HG03064 (cell line): ENCODE measurements around the gene KRTAP10-1.

ENCODE experiments used
- ATAC-seq: cut with Tn5 transposase; IDR thresholded peaks from one replicate; pipeline ENCODE4 v1.9.1; 2021; ENCODE audit warnings: low read depth; ENCODE audit not compliant: unreplicated experiment

Gene KRTAP10-1

DNA sequence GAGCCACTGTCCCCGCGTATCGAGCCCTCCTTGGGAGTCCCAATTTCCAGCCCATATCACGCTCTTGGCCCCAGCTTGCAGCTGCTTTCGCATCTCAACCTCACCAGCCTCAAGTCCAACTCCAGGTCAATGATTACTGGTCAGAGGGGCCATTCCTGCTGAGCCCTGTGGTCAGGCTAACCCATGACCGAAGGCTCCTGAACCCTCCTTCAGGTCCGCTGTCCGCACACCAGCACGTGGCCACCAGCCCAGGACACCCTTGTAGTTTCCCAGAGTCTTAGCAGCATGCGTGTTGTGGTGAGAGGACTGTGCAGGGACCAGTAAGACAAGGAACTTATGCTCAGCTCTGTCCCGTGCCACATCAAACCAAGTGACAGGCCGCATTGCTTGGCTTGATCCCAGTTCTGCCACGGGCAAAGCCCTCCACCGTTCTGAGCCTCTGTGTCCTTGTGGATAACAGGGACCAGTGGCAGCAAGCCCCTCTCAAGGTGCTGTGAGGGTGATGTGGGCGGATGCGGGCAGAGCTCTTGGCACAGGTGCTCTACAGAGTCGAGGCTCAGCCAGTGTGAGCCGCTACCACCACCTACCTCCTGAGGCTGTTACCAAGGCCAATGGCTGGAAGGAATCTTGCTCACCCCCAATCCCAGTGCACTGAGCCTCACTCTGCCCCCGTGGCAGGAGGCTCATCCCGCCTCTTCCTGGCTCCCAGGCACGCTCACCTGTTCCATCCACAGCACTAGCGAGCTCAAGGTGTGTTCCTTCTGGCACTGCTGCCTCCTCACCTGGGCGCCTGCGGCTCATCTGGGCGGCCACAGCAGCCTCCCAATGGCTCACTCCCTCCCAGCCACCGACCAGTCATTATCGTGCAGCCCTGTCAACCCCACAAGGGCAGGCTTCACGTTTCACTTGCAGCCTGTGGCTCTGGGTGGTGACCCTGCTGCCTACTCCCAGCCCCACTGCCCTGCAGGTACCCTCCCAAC, 20.4 kb downstream of the KRTAP10-1 start:
- no peak for ATAC-seq

DNA sequence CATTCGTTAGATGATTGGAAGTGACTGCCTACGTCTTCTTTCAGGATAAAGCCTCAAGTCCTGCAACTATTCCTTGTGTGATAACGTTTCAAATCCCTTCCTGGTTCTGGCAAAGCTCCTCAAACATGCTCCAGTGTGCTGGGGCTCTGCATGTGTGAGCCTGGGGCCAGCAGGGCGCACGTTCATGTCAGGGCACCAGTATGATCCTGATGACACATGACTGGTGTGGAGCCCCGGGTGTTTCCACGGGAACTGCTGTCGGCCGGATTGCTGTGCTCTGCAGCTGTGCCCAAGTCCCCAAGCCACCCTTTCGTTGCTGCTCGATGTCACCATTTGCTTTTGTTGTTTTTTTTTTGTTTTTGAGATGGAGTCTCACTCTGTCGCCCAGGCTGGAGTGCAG, 21.3 kb downstream of the KRTAP10-1 start:
- no peak for ATAC-seq

DNA sequence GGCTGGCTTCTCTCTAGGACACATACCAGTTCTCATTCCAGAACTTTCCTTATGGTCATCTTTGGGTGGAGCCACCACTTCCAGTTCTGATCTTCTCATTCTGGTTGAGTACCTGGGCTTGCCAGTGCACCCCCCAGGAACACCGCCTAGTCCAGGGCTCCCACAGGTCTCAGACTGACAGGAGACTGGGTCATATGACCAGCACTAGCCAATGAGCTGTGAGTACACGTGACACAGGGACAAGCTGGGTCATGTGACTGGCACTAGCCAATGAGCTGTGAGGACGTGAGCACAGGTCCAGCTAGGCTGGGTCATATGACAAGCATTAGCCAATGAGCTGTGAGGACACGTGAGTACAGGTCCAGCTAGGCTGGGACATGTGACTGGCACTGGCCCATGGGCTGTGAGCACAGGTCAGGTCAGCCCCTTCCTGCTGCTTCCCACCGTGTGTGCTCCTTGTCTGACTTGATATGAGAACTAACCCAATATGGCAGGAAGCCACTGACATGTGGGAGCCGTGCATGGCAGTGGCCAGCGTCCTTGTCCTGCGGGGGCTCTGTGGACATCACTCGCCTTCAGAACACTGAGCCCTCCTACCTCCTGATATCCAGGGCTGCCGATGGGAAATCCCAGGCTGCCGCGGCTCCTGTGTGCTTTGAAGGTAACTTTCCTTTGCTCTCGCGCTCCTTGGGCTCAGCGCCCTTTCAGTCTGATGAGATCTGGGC, 22.7 kb downstream of the KRTAP10-1 start:
- ATAC-seq = no peak

DNA sequence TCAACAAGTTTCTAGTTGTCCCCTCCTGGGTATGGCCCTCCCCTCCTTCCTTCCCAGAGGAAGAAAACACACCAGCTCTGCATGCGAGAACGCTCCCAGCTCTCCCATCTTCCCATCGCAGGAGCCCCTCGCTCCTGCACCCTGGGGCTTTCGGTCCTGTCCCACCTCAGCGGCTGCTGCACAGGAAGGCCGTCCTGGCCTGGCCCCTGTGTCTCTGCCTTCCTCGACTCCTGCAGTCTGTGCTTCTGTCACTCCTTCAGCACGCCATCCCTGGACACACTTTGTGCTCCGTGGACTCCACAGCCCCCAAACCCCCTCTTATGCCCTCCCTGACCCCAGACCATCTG, 23.2 kb downstream of the KRTAP10-1 start:
- no peak for ATAC-seq

DNA sequence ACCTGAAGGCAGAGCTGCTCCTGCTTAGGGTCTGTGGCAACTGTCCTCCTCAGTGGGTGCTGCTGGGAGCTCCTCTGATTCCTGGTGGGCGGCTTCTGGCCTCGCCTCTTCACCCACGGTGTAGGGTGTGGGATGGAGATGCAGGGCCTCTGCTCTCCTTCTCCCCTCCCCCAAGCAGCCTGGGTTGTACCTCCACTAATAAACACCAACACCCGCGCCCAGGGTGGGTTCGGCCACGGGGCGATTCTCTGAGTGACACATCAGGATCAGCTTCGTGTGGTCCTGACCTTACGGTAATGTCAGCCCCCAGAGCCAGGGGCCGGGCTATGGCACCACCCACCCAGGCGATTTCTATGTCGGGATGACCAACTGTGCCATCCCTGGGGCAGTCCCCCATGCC, 23.7 kb downstream of the KRTAP10-1 start:
- no peak for ATAC-seq

DNA sequence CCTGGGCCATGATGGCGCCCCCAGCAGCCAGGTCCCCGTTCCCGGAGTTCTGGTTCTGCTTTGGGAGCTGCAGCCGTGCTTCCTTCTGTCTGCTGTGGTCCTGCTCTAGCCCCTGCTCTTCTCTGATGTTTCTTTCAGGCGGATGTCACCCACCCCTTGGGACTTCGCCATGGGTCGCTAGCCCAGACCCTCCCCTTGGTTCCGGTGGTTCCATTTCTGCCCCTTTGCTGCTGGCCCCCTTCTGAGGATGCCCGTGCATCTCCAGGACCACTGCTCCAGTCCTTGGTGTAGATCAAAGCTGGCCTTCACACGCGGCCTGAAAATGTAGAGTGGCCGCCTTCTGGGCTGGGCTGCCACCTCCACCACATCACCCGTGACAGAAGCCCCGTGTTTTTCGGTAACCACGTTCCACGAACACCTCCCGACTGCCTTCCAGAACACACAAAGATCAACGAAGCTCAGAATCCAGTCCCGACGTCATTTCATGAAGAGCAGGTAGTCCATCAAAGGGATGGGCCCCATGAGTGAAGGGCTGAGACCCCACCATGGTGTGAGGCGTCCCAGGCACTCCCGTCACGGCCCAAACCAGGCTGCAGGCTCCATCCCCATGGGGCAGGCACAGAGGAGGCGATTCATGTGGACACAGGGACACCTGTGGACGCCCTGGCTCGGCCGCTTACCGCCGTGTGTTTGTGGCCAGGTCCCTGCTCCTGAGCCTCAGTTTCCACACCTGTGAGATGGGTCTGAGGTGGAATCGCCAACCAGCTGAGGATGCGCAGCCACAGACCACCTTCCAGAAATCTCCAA, 24.4 kb downstream of the KRTAP10-1 start:
- no peak for ATAC-seq

DNA sequence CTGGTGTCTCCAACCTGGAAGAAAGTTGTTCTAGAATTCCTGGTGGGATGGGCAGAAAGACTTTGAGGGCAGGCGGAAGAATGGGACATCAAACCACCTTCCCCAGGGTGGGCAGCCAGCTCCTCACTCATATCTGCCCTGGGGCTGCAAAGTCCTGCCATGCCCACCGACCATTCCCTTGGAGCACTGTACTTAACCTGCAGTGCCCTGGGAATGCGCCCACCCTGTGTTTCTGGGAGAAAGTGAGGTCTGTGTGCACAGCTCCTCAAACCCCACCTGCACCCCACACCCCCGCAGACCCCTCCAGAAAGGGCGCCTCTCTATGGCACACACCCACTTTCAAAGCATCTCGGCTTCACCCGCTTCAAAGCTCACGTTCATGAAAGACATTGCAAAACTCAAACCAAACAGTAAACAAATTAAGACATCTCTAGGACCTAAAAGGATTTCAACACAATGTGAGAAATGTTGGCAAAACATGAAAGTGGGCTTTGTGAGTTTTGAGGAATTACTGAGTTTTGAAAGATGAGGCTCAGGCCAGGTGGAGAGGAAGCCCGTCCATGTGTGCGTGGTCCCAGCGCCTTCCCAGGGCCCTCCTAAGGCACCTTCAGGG, 25.1 kb downstream of the KRTAP10-1 start:
- ATAC-seq = no peak

DNA sequence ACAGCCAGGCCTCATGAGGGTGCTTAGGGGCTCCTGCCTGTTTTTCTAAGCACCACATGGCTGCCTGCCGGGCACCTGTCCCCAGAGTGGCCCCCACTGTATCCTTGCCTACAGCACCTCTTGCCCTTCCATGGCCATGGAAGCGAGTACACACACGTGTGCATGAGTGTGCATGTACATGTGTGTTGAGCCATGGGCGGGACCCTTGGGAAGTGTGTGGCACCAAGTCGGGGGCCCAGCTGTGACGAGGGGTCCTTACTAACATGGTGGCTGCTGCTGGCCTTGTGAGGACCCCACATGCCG, 25.8 kb downstream of the KRTAP10-1 start:
- ATAC-seq = no peak

DNA sequence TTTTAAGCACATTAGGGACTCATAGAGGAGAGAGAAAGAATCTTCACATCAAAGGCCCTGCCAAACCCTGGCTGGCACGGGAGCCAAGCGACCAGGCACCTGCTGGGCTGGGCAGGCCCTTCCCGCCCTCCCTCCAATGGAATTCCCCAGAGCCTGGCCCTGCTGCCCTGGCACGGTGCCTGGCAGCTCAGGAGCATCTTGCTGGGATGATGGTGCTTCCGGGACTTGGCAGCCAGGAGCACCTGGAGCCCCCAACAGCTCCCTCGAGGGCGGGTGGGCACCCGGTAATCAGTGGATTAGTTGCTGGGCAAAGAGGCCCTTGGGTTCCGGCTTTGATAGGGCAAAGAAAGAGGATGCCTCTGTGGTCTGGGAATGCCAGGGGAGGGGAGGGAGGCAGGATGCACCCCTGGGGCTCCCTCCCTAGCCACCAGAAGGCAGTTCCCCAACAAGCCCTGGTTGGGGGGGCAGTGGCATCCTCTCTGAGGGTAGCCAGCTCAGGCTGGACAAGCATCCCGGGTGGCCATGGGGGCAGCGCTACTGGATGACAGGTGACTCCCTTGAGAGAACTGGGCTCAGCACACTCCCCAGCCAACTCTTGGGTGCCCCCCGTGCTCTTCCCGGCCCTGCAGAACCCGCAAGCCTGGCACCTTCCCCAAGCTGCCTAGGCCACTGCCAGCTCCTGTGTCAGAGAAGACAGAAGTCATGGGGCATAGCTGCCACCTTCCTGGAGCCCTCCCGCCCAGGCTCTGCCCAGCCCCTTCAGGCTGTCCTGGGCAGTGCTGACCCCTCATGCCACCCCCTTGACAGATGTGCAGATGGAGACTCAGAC, 26.4 kb downstream of the KRTAP10-1 start:
- no peak for ATAC-seq

DNA sequence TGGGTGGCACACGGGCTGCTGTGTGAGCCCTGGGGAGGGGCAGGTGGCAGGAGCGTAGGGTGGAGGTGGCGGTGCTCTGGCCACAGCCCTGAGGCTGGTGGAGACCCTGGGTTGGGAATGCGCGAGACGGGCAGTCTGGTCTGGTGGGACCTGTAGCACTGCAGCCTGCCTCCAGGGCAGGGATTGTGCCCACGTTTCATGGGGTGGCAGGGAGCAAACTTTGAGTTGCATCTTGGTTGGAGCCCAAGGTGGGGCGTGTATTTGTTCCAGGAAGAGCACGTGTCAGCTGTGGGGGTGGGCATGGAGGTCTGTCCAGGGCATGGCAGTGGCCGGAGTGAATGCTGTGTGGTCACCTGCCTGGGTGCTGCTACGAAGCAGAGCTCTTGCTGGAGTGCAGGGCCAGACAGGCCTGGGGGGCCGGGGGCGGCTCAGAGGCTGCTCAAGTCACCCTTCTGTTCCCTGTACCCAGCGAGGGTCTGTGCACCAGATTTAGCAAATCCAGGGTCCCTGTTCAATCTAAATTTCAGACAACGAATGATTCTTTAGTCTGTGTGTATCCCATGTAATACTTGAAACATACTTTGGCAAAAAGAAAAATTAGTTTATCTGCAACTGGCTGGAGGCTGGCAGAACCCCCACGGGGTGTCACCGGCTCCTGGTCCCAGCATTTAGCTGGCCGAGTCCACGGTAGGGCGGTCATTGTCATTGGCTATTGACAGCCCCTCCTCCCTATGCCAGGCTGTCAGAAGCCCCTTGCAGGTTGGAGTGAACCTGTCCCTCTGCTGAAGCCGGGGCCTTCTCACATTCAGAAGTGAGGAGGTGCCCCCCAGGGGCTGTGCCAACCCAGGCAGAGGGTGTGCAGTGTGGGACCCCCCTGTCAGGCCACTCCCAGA, 27.3 kb downstream of the KRTAP10-1 start:
- no peak for ATAC-seq

DNA sequence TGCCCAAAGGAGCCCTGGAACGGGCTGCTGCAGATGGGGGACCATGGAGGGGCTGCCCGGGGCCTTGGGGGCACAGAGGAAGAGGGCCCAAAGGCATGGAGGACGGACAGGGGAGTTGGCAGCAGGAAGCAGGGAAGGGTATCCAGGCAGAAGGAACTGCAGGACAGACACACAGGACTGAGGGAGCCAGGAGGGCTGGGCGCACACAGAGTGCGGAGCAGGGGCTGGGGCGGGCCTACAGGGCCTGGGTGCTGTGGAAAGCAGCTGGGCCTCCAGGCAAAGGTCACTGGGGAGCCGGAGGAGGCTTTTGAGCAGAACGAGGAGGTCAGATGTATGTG, 28.1 kb downstream of the KRTAP10-1 start:
- ATAC-seq = no peak

DNA sequence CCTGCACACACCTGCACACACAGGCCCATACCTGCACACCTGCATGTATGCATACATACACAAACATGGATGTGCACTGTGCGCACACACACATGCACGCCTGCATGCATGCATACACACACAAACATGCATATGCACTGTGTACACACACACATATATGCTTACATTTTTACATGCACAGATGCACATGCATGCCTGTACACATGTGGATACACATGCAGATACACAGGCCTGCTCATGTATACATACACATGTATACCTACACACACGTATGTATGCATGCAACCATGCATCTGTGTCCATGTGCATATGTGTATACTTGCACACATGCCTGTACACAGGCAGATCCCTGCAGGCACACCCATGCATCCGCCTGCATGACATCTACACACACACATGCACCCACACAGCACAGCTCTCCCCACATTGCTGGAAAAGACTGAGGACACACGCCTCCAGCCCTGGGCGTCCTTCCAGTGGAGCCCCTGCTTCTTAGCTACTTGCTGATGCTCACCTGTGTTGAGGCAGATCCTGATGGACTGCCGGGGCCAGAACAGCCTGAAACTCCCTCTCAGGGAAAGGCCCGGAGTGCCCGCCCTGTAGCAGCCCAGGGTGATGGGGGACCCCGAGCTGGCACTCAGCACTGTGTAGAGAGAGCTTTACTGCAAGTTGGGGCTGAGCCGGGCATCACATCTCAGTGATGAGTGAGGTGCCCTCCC, 28.6 kb downstream of the KRTAP10-1 start:
- no peak for ATAC-seq

DNA sequence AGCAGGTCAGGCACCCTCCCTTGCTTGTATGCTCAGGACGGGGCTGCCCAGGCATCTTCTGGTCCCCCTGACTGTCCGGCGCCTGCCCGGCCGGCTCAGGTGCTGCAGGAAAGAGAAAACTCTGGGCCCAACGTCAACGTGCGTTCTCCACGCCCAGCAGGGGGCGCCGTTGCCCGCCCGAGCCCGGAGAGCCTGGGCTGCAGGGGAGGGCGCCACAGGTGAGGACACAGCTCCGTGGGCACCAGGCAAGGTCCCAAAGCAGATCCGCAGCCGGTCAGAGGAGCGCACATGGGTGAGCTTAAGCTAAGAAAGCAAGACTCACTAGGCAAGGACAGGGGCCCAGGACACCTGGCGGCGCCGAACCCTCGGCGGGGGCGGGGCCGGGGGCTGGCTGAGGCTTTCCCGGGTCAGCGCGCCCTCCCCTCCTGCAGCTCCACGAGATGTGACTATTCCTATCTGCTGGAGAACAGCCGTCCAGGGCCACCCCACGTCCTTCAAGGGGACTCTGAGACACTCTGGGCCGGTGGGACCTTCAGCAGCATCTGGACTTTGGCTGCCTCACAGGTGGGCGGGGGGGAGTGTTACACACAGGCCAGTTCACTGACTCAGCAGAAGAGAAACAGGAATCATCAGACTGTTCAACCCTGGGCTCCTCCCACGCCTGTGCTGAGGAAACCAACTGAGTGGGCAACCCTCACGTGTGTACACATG, 29.3 kb downstream of the KRTAP10-1 start:
- ATAC-seq = no peak

DNA sequence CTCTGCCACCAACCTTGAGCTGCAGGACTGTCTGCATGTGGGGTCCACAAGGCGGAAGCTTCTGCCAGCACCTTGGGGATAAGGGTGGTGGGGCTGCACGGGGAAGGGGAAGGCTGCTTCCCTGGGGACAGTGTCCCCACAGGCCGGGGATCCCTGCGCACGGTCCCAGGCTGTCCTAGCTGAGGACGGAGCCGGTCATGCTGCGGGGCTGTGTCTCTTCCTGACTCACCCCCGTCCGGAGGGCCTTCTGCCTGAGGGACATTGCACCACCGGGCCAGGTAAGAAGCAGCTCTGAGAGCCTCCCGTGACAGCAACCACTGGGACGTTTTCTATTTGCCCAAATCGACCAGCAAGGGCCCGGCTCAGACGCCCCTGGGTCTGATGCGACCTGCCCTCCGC, 29.9 kb downstream of the KRTAP10-1 start:
- ATAC-seq = no peak

DNA sequence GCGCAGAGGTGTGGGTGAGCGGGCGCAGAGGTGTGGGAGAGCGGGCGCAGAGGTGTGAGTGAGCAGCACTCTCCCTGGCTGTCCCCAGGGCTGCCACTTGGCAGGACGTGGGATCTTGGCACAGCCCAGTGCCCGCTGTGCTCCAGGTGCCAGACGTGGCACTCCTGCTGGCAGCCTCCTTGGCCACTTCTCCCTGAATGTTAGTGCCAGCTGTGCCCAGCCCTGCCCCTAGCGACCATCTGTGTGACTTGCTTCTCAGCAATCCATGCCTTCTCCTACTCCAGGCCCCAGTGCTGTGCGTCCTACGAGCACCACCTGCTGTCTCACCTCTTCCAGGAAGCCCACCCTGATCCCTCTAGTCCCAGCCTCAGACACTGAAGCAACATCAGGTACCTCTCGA, 30.5 kb downstream of the KRTAP10-1 start:
- no peak for ATAC-seq

DNA sequence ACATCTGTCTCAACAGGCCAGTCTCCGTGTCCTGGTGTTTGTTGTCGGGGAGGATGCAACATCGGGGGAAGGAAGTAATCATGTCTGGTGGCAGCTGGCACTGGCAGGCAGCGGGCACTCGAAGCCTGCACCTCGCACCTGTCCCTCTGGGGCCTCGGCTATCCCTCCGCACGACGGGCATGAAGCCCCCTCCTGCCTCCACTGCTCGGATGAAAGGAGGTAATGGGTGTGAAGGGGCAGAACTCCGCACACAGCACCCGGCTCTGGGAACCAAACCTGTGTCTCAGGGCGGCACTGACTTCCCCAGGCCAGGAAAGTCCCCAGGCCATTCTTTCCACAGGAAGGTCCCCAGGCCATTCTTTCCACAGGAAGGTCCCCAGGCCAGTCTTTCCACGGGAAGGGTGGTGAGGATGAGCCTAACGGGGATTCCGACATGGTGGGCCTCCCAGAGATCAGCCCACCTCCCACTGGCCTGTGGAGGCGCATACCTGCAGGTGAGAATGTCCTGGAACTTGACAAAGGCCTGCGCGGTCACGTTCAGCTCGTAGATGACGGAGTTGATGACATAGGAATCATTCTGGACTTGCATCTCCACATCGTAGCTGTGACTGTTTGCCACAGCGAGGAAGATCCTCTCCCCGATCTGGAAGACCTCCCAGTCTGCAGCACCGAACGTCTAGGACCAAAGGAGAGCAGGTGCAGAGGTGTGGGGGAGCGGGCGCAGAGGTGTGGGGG, 31.1 kb downstream of the KRTAP10-1 start:
- ATAC-seq = no peak

DNA sequence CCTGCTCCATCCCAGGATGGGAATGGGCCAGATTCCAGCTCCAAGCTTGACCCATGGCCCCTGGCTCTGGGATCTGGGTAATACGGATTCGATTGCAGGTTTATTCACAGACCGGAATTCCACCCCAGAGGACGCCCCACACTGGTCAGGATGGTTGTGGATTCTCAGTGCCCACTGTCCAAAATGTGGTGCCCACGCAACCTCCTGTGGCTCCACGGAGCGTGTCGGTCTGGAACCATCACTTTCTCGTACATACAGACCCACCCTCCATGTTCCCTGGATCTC, 31.6 kb downstream of the KRTAP10-1 start:
- ATAC-seq = no peak
